Panc1 (cell line): ENCODE measurements around the gene BOD1. TPM values are rescaled to one million over a fixed set of nuclear protein-coding genes. Genes with fewer than 3 reads are reported as not detected.

ENCODE experiments used
- ATAC-seq: fragments of 200-7000 bp; cut with Tn5 transposase; 2 replicates; pipeline ENCODE4 v1.9.1; 2020; ENCODE audit warnings: mild to moderate bottlenecking, moderate library complexity
- BruUV-seq: library from RNA; stranded (reverse); fragments of 400-500 nt; replicated peaks from 2 replicates; lab custom pipeline; 2021; lab: Mats Ljungman, UMichigan
- CTCF ChIA-PET: fragments of 300-600 bp; sonication (Branson Sonifier 250); formaldehyde crosslinking; loops from one replicate; lab custom pipeline; 2022; ENCODE audit warnings: antibody characterized with exemption; lab: Charles Lee
- POLR2A ChIA-PET: fragments of 300-600 bp; sonication (Branson Sonifier 250); formaldehyde crosslinking; loops from one replicate; lab custom pipeline; 2022; ENCODE audit warnings: antibody characterized with exemption; lab: Charles Lee
- DNase-seq: peaks from one replicate; pipeline ENCODE4 v3.0.0-alpha.2; 2010; ENCODE audit warnings: low read depth, low spot score
- H3K27ac ChIP-seq: 2 replicates; pipeline ENCODE4 v1.5.1; 2011; ENCODE audit warnings: mild to moderate bottlenecking, low read length, inconsistent platforms
- H3K27me3 ChIP-seq: fragments of 200-500 bp; sonication (Bioruptor generic); 2 replicates; pipeline ENCODE4 v1.6.0; 2014; ENCODE audit warnings: low read length, inconsistent platforms; ENCODE audit not compliant: control insufficient read depth, insufficient read depth
- H3K36me3 ChIP-seq: fragments of 200-500 bp; sonication (Bioruptor generic); 2 replicates; pipeline ENCODE4 v1.5.1; 2014; ENCODE audit warnings: inconsistent platforms, mild to moderate bottlenecking, low read length, moderate library complexity; ENCODE audit not compliant: control insufficient read depth, insufficient read depth
- H3K4me1 ChIP-seq: 2 replicates; pipeline ENCODE4 v1.5.1; 2011; ENCODE audit warnings: inconsistent platforms, mild to moderate bottlenecking, low read length, moderate library complexity; ENCODE audit not compliant: control insufficient read depth, insufficient read depth
- H3K4me3 ChIP-seq, 2 experiments: 2 replicates each; pipeline ENCODE4 v1.5.1; 2011 to 2012; ENCODE audit warnings: low read depth in 2 of 2, low read length in 2 of 2, mild to moderate bottlenecking in 2 of 2, inconsistent platforms in 1 of 2, moderate library complexity in 1 of 2
- H3K9me3 ChIP-seq: fragments of 200-500 bp; sonication (Bioruptor generic); 2 replicates; pipeline ENCODE4 v1.5.1; 2014; ENCODE audit warnings: low read depth, mild to moderate bottlenecking, inconsistent platforms, low read length, moderate library complexity; ENCODE audit not compliant: control insufficient read depth, insufficient read depth
- CTCF ChIP-seq: fragments of 450-650 bp; IDR thresholded peaks from 2 replicates; pipeline ENCODE4 v1.5.1; 2017; ENCODE audit warnings: mild to moderate bottlenecking
- POLR2AphosphoS5 ChIP-seq: IDR thresholded peaks from 2 replicates; pipeline ENCODE4 v1.6.1; 2012; ENCODE audit warnings: mild to moderate bottlenecking, low read depth, low read length, moderate library complexity
- SIN3A ChIP-seq: IDR thresholded peaks from 2 replicates; pipeline ENCODE4 v1.6.1; 2012; ENCODE audit warnings: low read depth, mild to moderate bottlenecking, low read length, moderate library complexity, borderline replicate concordance; ENCODE audit not compliant: insufficient read depth
- TCF7L2 ChIP-seq: IDR thresholded peaks from 2 replicates; pipeline ENCODE4 v1.6.1; 2011; ENCODE audit warnings: mild to moderate bottlenecking, low read depth, low read length, inconsistent platforms
- in situ Hi-C: cut with HindIII; loops from 2 replicates; pipeline ENCODE4 v1.10.0; 2016; ENCODE audit warnings: low sequenced_read_pairs, low pct_unique_long_range_greater_than_20kb
- intact Hi-C: fragments of 100-400 bp; cut with micrococcal nuclease; formaldehyde crosslinking; loops from one replicate; pipeline ENCODE4 v1.10.0; 2022; ENCODE audit not compliant: unreplicated experiment
- total RNA-seq: library from RNA; stranded (reverse); gene quantifications from one replicate; pipeline ENCODE4 v1.2.1, GENCODE V29; 2021; ENCODE audit not compliant: unreplicated experiment
- TF ChIP-seq, protein P1 (sequence below), 2 experiments: IDR thresholded peaks; 2 replicates each; pipeline ENCODE4 v1.6.1; 2011 to 2012; ENCODE audit warnings: low read depth in 2 of 2, control low read depth in 1 of 2, low read length in 1 of 2, mild to moderate bottlenecking in 1 of 2, moderate library complexity in 1 of 2; ENCODE audit not compliant: insufficient read depth in 1 of 2

The BOD1 gene
- total RNA-seq, 1 experiment from 2014 or later, result 86.1 TPM

- H3K9me3 ChIP-seq, result no peaks in the 10 kb centered on the region; the same call in 1 of the 2 replicates
- no TSS peak for BruUV-seq
- no peaks in the 10 kb centered on the region for H3K4me1 ChIP-seq
- in situ Hi-C loops (no loop called here), intact Hi-C loops (loop anchor here (5.0 kb wide), 1 partner anchor 243 kb away; no protein-coding TSS in a partner anchor)
- TF ChIP-seq SIN3A, result no peak
- TF ChIP-seq CTCF, result no peak
- no peak for TF ChIP-seq TCF7L2
- TF ChIP-seq POLR2AphosphoS5, result no peak
- TF ChIP-seq, protein P1, sequence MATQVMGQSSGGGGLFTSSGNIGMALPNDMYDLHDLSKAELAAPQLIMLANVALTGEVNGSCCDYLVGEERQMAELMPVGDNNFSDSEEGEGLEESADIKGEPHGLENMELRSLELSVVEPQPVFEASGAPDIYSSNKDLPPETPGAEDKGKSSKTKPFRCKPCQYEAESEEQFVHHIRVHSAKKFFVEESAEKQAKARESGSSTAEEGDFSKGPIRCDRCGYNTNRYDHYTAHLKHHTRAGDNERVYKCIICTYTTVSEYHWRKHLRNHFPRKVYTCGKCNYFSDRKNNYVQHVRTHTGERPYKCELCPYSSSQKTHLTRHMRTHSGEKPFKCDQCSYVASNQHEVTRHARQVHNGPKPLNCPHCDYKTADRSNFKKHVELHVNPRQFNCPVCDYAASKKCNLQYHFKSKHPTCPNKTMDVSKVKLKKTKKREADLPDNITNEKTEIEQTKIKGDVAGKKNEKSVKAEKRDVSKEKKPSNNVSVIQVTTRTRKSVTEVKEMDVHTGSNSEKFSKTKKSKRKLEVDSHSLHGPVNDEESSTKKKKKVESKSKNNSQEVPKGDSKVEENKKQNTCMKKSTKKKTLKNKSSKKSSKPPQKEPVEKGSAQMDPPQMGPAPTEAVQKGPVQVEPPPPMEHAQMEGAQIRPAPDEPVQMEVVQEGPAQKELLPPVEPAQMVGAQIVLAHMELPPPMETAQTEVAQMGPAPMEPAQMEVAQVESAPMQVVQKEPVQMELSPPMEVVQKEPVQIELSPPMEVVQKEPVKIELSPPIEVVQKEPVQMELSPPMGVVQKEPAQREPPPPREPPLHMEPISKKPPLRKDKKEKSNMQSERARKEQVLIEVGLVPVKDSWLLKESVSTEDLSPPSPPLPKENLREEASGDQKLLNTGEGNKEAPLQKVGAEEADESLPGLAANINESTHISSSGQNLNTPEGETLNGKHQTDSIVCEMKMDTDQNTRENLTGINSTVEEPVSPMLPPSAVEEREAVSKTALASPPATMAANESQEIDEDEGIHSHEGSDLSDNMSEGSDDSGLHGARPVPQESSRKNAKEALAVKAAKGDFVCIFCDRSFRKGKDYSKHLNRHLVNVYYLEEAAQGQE (IDR thresholded peaks at IDR 0.05; ENCODE audit: insufficient read depth in 1 of 2, low read depth in 2 of 2, low read length in 1 of 2), result no peak
- DNase-seq (no peak), ATAC-seq (no peak)
- POLR2A ChIA-PET, result no interaction called here
- no peak overlapping the region for H3K27ac ChIP-seq
- H3K4me3 ChIP-seq, result no peak overlapping the region
- no peaks in the 10 kb centered on the region for H3K36me3 ChIP-seq
- CTCF ChIA-PET, result interaction anchor here (0.7 kb wide), 1 partner anchor 235 kb away, joined by 6 read pairs; no protein-coding TSS in a partner anchor
- no peaks in the 10 kb centered on the region for H3K27me3 ChIP-seq
Measured at GRCh38 chr5:173574983-173575382, 41.5 kb downstream of the BOD1 start.

GRCh38 chr5:173573126-173573960 lies 43.1 kb downstream of the BOD1 start:
- no peaks in the 10 kb centered on the region for H3K27me3 ChIP-seq
- POLR2A ChIA-PET, result no interaction called here
- CTCF ChIA-PET, result interaction anchor here (1.3 to 2.0 kb wide), 2 partner anchors 279 to 281 kb away, joined by 4 to 6 read pairs; no protein-coding TSS in a partner anchor
- in situ Hi-C loops, result no loop called here
- H3K4me1 ChIP-seq, result no peaks in the 10 kb centered on the region
- DNase-seq (no peak), ATAC-seq (peak; percentile 97)
- H3K9me3 ChIP-seq, result peaks cover 4% of the 10 kb centered on the region; the same call in 1 of the 2 replicates
- TF ChIP-seq CTCF (peak; percentile 98), POLR2AphosphoS5 (no peak)
- TF ChIP-seq, protein P1 (IDR thresholded peaks at IDR 0.05; ENCODE audit: insufficient read depth in 1 of 2, low read depth in 2 of 2, low read length in 1 of 2), result 0 out of 4 replicates have a peak, but pooled peaks of 1 of the 2 experiments have one; percentile 41
- intact Hi-C loops, result loop anchor here (2.0 to 5.0 kb wide), 2 partner anchors 241 to 279 kb away; no protein-coding TSS in a partner anchor
- H3K27ac ChIP-seq, result no peak overlapping the region
- BruUV-seq, result no TSS peak
- H3K4me3 ChIP-seq, result peak overlapping the region in 1 of 2 experiments; percentile 51; a peak in 2 of 4 replicates
- no peaks in the 10 kb centered on the region for H3K36me3 ChIP-seq
